NCI-H524 treated with DMSO at 0.1 percent for 48 hours (cell line): Measurements from ENCODE around the gene ARL13A.
"Not testable (repeated sequence)": the region's sequence is repeated elsewhere in the genome, so short reads cannot be mapped to it uniquely, and the experiment has no call there.

Source experiments
- DNase-seq: peaks from one replicate; lab custom pipeline; 2025; lab: John Stamatoyannopoulos, UW

Gene ARL13A

GRCh38 chrX:100969408-100969807, at the start of gene ARL13A:
ARL13A (plus strand) TSS chrX:100969708; CDS start chrX:100973690, 3,982 bp downstream.
- DNase-seq, result no peak

GRCh38 chrX:100924375-100924774, 45.1 kb upstream of the ARL13A start:
- DNase-seq, result no peak

- DNase-seq, result no peak
Observed at GRCh38 chrX:100926453-100926852, 43.1 kb upstream of the ARL13A start.

- DNase-seq, result no peak
Observed at GRCh38 chrX:100928660-100929613, 40.6 kb upstream of the ARL13A start, which contains the start of gene XKRX. XKRX (minus strand) TSS chrX:100928917; CDS start chrX:100928304, 613 bp downstream.

DNA sequence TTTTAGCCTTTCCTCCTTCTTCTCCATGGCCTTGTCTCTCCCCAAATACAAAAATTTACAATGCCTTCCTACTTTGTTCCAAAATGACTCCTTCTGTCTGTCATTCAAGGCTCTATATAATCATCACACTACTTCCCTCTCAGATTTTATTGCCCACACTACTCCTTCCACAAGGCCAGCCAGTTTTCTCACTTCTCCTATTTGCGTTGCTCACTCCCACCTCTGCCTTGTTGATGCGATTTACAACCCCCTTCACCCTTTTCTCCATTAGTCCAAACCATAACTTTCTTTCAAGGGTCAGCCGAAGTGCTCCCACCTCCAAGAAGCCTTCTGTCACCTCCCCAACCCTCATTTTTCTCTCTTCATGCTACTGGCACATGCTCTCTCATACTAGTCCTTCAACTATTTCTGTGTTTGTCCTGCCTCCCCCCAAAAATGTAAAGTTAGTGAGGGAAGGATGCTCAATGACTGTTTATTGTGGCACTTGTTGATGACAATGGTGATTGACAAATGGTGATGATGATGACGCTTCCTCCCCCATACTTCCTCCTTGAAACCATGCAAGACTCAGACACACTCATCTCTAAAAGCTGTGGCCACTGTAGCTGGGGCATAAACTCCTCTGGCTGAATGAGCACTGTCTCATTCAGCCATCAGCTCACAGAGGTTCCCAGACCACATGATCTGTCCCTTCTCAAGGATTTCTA, 38.1 kb upstream of the ARL13A start:
- no peak for DNase-seq

DNA sequence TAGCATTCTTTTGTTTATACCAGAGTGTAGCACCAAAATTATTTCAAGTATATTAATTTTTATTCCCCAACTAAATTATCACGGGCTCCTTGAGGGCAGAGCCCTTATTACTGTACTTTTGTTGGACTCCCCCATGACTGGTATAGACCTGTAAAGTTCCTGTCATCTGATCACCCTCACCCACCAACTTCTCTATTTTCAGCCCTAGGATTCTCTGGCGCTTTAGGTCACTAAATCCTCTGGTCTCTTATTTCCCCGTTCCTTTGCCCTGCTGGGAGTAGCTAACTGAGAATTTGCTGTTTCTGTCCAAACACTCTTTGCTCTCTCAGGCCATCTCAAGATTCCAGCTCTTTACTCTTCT, 37.6 kb upstream of the ARL13A start:
- DNase-seq, result no peak

DNA sequence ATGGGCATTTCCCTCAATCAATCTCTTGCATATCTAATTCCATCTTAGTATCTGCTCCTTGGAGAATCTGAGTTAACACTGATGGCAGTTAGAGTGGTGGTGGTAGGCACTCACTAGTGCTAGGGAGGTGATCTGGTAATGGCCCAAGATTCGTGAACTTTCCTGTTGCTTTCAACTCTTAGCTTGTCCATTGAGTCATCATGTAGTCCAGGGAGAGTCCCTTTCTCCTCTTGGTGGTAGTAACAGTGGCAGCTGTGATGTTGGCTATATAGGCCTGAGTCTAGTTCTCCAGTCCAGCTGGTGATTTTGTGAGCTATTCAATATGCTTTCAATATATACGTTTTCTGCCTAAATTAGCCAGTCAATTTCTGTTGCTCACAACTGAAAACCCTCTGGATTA, 33.7 kb upstream of the ARL13A start:
- DNase-seq, result no peak

- DNase-seq, result no peak
Observed at GRCh38 chrX:100939333-100939732, 30.2 kb upstream of the ARL13A start.

DNA sequence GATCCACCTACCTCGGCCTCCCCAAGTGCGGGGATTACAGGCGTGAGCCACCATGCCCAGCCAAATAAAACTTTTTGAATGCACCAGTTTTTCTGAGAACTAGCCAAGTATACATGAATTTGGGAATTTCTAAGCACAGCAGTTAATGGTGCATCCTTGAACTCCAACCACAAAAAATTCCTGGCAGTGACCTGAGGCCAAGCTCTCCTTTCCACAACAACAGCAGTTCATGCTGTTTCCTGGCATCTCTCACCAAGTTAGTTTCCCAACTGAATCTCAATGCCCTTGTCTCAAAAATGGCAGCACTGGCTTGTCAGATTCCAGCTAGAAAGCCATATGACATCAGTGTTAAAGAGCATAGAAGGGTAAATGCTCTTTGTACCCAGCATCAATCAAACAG, 24.9 kb upstream of the ARL13A start:
- DNase-seq, result no peak

- DNase-seq, result peak; percentile 4
Observed at GRCh38 chrX:100946299-100946927, 23.1 kb upstream of the ARL13A start.

DNA sequence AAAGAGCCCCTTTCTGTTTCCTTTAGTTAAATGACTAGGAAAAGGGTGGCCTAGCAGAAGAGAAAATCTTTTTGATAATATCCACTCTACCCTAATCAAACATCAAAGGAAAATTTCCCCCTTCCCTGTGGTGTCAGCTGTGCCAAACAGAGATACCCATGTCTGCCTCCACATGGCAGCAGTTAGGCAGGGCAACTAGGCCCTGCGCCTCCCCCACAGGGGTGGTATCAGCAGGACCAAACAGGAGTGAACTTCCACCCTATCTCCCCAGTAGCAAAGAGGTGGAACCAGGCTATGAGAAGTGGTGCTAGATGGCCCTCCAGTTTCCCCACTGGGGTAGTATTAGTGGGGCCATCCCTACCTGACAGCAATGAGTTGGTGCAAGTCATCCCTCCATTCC, 21.0 kb upstream of the ARL13A start:
- DNase-seq, result no peak

DNA sequence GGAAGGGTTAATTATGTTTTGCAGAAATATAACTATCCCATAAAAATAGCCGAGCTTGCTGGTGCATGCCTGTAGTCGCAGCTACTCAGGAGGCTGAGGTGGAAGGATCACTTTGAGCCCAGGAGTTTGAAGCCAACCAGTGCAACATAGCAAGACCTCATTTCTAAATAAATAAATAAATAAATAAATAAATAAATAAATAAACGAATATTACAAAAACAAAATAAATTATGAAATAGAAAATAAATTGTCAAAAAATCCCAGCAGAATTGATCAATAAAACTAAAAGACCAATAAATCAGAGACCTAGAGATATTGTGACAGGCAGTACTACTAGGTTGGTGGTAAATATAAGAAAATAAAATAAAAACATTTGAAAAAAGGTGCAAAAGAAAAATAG, 6.7 kb upstream of the ARL13A start:
- DNase-seq, result no peak

DNA sequence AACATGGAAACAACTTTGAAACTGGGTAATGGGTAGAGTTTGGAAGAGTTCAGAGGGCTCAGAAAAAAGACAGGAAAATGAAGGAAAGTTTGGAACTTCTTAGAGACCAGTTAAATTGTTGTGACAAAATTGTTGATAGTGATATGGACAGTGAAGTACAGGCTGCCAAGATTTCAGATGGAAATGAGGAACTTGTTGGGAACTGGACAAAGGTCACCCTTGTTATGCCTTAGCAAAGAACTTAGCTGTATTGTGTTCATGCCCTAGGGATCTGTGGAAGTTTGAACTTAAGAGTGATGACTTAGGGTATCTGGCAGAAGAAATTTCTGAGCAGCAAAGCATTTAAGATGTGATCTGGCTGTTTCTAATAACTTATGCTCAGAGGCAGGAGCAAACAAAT, 5.1 kb upstream of the ARL13A start:
- no peak for DNase-seq

- DNase-seq, result no peak
Observed at GRCh38 chrX:100969936-100970335, 428 bp downstream of the ARL13A start.

- DNase-seq, result no peak
Observed at GRCh38 chrX:100973411-100973810, 3.9 kb downstream of the ARL13A start.

- DNase-seq, result no peak
Observed at GRCh38 chrX:100975212-100975611, 5.7 kb downstream of the ARL13A start.

GRCh38 chrX:100976211-100976610, 6.7 kb downstream of the ARL13A start:
- no peak for DNase-seq

DNA sequence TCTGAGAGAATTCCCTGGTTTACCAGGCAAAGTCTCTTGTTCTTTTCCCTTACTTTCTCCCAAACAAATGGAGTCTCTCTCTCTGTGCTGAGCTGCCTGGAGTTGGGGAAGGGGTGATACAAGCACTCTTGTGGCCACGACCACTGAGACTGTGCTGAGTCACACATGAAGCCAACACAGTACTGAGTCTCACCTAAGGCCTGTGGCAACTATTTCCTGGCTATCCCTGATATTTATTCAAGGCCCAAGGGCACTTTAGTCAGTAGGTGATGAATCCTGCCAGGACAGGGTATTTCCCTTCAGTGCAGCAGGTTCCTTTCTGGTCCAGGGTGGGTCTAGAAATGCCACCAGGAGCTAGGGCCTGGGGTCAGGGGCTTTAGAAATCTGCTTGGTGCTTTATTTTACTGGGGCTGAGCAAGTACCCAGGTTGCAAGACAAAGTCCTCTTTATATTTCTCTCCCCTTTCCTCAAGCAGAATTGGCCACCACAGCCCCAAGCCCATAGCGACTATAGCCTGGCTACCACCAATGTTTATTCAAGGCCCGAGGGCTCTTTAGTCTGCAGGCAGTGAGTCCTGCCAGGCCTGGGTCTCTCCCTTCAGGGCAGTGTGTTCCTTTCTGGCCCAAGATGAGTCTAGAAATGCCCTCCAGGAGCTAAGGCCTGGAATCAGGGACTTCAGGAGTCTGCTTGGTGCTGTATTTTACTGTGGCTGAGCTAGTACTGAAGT, 10.5 kb downstream of the ARL13A start:
- no peak for DNase-seq

DNA sequence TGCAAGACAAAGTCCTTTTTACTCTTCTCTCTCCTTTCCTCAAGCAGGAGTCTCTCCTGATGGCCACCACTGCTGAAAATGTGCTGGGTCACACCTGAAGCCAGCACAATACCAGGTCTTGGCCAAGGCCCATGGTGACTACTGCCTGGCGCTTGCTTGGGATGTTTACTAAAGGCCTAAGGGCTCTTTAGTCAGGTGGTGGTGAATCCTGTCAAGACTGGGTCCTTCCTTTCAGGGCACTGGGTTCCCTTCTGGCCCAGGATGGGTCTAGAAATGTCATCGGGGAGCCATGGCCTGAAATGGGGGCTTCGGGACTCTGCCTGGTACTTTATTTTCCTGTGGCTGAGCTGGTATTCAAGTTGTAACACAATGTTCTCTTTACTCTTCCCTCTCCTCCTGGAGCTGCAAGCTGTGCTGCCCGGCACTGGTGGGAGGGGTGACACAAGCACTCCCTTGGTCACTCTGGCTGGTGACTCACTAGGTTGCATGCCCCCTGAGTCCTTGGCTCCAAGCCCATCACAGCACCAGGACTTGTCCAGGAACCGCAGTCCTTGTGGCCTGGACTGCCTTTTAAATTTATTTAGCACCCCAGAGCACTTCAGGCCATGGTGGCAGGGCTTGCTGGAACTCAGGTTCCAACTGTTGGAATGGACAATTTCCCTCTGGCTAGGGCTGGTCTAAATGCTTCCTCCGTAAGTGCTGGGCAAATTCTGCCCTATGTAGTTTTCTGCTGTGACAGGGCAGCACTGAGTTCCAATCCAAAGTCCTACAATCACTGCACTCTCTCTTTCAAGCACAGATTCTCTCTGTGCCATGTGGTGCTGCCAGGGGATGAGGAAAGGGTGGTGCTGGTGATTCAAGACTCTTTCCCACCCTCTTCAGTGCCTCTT, 11.3 kb downstream of the ARL13A start:
- no peak for DNase-seq

GRCh38 chrX:100981498-100981845, 12.0 kb downstream of the ARL13A start:
- not testable (repeated sequence) for DNase-seq

DNA sequence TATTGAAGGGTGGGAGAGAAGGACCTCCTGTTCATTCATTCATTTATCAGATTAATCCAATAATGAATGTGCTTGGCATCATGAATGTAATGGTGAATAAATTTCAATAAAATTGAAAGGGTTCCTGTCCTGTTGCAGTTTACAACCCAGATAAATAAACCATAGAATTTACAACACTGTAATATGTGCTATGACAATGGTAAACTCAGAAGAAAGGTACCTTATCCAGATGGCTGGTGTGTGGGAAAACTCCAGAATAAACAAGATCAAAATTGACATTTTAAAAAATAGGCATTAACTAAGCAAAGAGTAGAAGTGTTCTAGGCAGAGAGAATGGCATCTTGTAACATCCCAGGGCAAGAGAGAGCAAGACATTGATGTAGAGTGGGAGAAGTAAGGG, 15.3 kb downstream of the ARL13A start:
- DNase-seq, result no peak
